ENCODE results near the gene KLHL1.

KLHL1 gene

DNA sequence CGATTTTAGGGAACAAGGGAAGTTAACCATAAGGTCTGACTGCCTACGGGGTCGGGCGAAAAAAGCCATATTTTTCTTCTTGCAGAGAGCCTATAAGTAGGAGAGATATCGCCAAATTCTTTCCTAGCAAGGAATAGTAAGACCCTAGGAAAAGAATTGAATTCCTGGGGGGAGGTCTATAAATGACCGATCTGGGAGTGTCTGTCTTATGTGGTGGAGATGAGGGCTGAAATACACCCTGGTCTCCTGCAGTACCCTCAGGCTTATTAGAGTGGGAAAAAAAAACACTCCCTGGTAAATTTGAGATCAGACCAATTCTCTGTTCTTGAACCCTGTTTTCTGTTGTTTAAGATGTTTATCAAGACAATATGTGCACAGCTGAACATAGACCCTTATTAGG is 448.1 kb downstream of the KLHL1 start:
- DNase-seq: no peak

DNA sequence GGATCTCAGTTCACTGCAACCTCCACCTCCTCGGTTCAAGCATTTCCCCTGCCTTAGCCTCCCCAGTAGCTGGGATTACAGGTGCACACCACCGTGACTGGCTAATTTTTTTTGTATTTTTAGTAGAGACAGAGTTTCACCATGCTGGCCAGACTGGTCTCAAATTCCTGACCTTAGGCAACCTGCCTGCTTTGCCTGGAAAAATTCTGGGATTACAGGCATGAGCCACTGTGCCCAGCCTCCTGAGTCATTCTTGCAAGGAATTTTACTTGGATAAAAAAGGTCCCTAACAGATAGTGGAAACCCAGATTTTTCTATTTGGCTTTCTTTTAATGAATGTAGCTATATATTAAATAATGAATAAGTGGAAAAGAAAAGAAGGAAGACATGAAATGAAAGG is 450.6 kb downstream of the KLHL1 start:
- no peak for DNase-seq

GRCh38 chr13:69654392-69654791 is 453.9 kb downstream of the KLHL1 start:
- no peak for DNase-seq
